ENCODE results near the gene SLC22A12.

The SLC22A12 gene

DNA sequence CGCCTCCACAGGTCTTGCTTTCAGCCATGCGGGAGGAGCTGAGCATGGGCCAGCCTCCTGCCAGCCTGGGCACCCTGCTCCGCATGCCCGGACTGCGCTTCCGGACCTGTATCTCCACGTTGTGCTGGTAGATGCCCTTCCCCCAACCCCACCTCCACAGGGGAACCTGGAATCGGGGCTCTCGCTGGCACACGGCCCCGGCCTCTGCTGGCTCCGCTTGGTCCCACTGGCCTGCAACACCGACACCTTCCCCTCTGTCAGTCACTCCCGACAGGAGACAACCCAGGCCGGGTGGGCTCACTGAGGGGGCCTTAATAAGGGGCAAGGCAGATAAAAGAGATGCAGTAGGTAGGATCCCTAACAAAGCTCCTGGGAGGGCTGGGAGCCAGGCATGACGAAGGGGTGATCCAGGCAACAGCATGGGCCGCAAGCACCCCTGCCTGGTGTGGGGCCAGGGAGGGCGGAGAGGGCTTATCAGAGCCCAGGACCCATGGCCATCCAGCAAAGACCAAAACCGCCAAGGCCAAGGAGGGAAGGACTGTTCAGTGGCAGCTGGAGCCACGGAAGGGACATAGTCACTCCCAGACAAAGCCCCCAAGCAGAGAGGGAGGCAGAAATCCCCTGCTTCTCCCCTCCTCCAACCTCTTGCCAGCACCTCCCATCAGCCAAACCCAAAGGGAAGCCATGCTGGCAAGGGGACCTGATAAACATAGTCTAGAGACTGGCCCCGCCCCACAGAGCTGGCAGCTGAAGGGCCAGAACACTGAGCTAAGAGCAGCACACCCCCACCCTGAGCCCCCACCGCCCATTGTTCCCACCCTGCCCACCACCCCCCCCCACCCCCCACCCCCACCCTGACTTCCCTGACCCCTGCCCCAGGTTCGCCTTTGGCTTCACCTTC, 8.0 kb downstream of the SLC22A12 start:
- Histone ChIP-seq H3K27me3 (ENCODE audit: insufficient read depth, low read length) (no peaks in the 10 kb centered on the region), H3K27ac (ENCODE audit: low read depth, low read length) (no peak overlapping the region), H3K4me1 (ENCODE audit: control insufficient read depth in 1 of 2, insufficient read depth in 2 of 2, low read length in 2 of 2) (no peaks in the 10 kb centered on the region), H2BK120ac (ENCODE audit: insufficient read depth, low read length, poor library complexity) (no peak overlapping the region), H4K12ac (ENCODE audit: low read depth, low read length) (no peak overlapping the region), H4K8ac (ENCODE audit: low read depth, low read length) (no peak overlapping the region), H3K36me3 (ENCODE audit: control insufficient read depth in 1 of 2, insufficient read depth in 2 of 2, low read length in 2 of 2) (no peaks in the 10 kb centered on the region), H3K18ac (ENCODE audit: low read length) (no peak overlapping the region), H3K4ac (ENCODE audit: low read depth, low read length) (no peak overlapping the region), H2AFZ (ENCODE audit: insufficient read depth, low read length, poor library complexity) (no peak overlapping the region), H2BK5ac (ENCODE audit: low read depth, low read length, poor library complexity) (no peak overlapping the region), H3K4me3 (ENCODE audit: low read depth, low read length) (no peak overlapping the region), H3K23ac (ENCODE audit: low read length) (no peak overlapping the region), H3K9ac (ENCODE audit: low read length) (no peak overlapping the region), H3K14ac (ENCODE audit: low read length) (no peak overlapping the region), H3K79me1 (ENCODE audit: low read length) (no peaks in the 10 kb centered on the region), H2BK12ac (ENCODE audit: low read length) (no peak overlapping the region), H2AK5ac (ENCODE audit: low read length) (no peak overlapping the region), H3K4me2 (ENCODE audit: low read length) (no peak overlapping the region), H3K9me3 (ENCODE audit: insufficient read depth, low read depth, low read length) (peaks cover 22% of the 10 kb centered on the region), H3K79me2 (ENCODE audit: control insufficient read depth, insufficient read depth, low read length, poor library complexity) (no peaks in the 10 kb centered on the region), H4K91ac (ENCODE audit: low read depth, low read length) (no peak overlapping the region)
- DNase-seq, result no peak
- WGBS (ENCODE audit: extremely low coverage, insufficient coverage, insufficient read length), result no CpG with 5 or more reads among the region's 23 CpGs

GRCh38 chr11:64599698-64600211, 8.7 kb downstream of the SLC22A12 start:
- H4K8ac ChIP-seq (ENCODE audit: low read depth, low read length), result no peak overlapping the region
- H2BK12ac ChIP-seq (ENCODE audit: low read length), result no peak overlapping the region
- no peak overlapping the region for H2AK5ac ChIP-seq (ENCODE audit: low read length)
- H3K23ac ChIP-seq (ENCODE audit: low read length), result no peak overlapping the region
- H3K9me3 ChIP-seq (ENCODE audit: insufficient read depth, low read depth, low read length), result peaks cover 18% of the 10 kb centered on the region
- no peaks in the 10 kb centered on the region for H3K27me3 ChIP-seq (ENCODE audit: insufficient read depth, low read length)
- H3K18ac ChIP-seq (ENCODE audit: low read length), result no peak overlapping the region
- no peak overlapping the region for H3K27ac ChIP-seq (ENCODE audit: low read depth, low read length)
- WGBS (ENCODE audit: extremely low coverage, insufficient coverage, insufficient read length), result no CpG with 5 or more reads among the region's 17 CpGs
- DNase-seq, result no peak
- H4K12ac ChIP-seq (ENCODE audit: low read depth, low read length), result no peak overlapping the region
- no peaks in the 10 kb centered on the region for H3K36me3 ChIP-seq (ENCODE audit: control insufficient read depth in 1 of 2, insufficient read depth in 2 of 2, low read length in 2 of 2)
- H4K91ac ChIP-seq (ENCODE audit: low read depth, low read length), result no peak overlapping the region
- no peak overlapping the region for H3K9ac ChIP-seq (ENCODE audit: low read length)
- no peaks in the 10 kb centered on the region for H3K79me1 ChIP-seq (ENCODE audit: low read length)
- no peak overlapping the region for H2BK5ac ChIP-seq (ENCODE audit: low read depth, low read length, poor library complexity)
- H3K4me3 ChIP-seq (ENCODE audit: low read depth, low read length), result no peak overlapping the region
- H3K79me2 ChIP-seq (ENCODE audit: control insufficient read depth, insufficient read depth, low read length, poor library complexity), result no peaks in the 10 kb centered on the region
- no peak overlapping the region for H2BK120ac ChIP-seq (ENCODE audit: insufficient read depth, low read length, poor library complexity)
- no peak overlapping the region for H3K4ac ChIP-seq (ENCODE audit: low read depth, low read length)
- no peak overlapping the region for H3K14ac ChIP-seq (ENCODE audit: low read length)
- no peak overlapping the region for H3K4me2 ChIP-seq (ENCODE audit: low read length)
- no peak overlapping the region for H2AFZ ChIP-seq (ENCODE audit: insufficient read depth, low read length, poor library complexity)
- H3K4me1 ChIP-seq (ENCODE audit: control insufficient read depth in 1 of 2, insufficient read depth in 2 of 2, low read length in 2 of 2), result no peaks in the 10 kb centered on the region

- no peak overlapping the region for H2AFZ ChIP-seq (ENCODE audit: insufficient read depth, low read length, poor library complexity)
- no CpG with 5 or more reads among the region's 19 CpGs for WGBS (ENCODE audit: extremely low coverage, insufficient coverage, insufficient read length)
- peaks cover 18% of the 10 kb centered on the region for H3K9me3 ChIP-seq (ENCODE audit: insufficient read depth, low read depth, low read length)
Observed at GRCh38 chr11:64600281-64600992, 9.4 kb downstream of the SLC22A12 start.

DNA sequence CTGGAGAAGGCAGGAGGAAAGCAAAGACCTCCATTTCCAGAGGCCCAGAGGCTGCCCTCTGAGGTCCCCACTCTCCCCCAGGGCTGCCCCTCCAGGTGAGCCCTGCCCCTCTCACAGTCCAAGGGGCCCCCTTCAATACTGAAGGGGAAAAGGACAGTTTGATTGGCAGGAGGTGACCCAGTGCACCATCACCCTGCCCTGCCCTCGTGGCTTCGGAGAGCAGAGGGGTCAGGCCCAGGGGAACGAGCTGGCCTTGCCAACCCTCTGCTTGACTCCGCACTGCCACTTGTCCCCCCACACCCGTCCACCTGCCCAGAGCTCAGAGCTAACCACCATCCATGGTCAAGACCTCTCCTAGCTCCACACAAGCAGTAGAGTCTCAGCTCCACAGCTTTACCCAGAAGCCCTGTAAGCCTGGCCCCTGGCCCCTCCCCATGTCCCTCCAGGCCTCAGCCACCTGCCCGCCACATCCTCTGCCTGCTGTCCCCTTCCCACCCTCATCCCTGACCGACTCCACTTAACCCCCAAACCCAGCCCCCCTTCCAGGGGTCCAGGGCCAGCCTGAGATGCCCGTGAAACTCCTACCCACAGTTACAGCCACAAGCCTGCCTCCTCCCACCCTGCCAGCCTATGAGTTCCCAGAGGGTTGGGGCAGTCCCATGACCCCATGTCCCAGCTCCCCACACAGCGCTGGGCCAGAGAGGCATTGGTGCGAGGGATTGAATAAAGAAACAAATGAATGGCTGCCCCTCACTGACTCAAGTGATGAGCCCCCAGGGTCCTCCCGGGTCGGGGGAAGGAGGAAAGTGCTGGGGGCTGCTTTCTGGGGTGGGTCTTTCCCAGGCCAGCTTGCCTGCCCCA, 10.8 kb downstream of the SLC22A12 start:
- Histone ChIP-seq H4K8ac (ENCODE audit: low read depth, low read length) (no peak overlapping the region), H3K36me3 (ENCODE audit: control insufficient read depth in 1 of 2, insufficient read depth in 2 of 2, low read length in 2 of 2) (no peaks in the 10 kb centered on the region), H2BK5ac (ENCODE audit: low read depth, low read length, poor library complexity) (no peak overlapping the region), H3K27me3 (ENCODE audit: insufficient read depth, low read length) (no peaks in the 10 kb centered on the region), H2BK12ac (ENCODE audit: low read length) (no peak overlapping the region), H4K12ac (ENCODE audit: low read depth, low read length) (no peak overlapping the region), H2AFZ (ENCODE audit: insufficient read depth, low read length, poor library complexity) (no peak overlapping the region), H3K79me2 (ENCODE audit: control insufficient read depth, insufficient read depth, low read length, poor library complexity) (no peaks in the 10 kb centered on the region), H3K4me3 (ENCODE audit: low read depth, low read length) (no peak overlapping the region), H2AK5ac (ENCODE audit: low read length) (no peak overlapping the region), H3K9ac (ENCODE audit: low read length) (no peak overlapping the region), H3K23ac (ENCODE audit: low read length) (no peak overlapping the region), H3K79me1 (ENCODE audit: low read length) (no peaks in the 10 kb centered on the region), H4K91ac (ENCODE audit: low read depth, low read length) (no peak overlapping the region), H3K9me3 (ENCODE audit: insufficient read depth, low read depth, low read length) (peaks cover 13% of the 10 kb centered on the region), H2BK120ac (ENCODE audit: insufficient read depth, low read length, poor library complexity) (no peak overlapping the region), H3K27ac (ENCODE audit: low read depth, low read length) (no peak overlapping the region), H3K4ac (ENCODE audit: low read depth, low read length) (no peak overlapping the region), H3K4me1 (ENCODE audit: control insufficient read depth in 1 of 2, insufficient read depth in 2 of 2, low read length in 2 of 2) (no peaks in the 10 kb centered on the region), H3K4me2 (ENCODE audit: low read length) (no peak overlapping the region), H3K14ac (ENCODE audit: low read length) (no peak overlapping the region), H3K18ac (ENCODE audit: low read length) (no peak overlapping the region)
- no peak for DNase-seq
- no CpG with 5 or more reads among the region's 12 CpGs for WGBS (ENCODE audit: extremely low coverage, insufficient coverage, insufficient read length)

More at GRCh38 chr11:64600281-64600992, 9.4 kb downstream of the SLC22A12 start:
- no peak overlapping the region for H4K12ac ChIP-seq (ENCODE audit: low read depth, low read length)
- H2AK5ac ChIP-seq (ENCODE audit: low read length), result no peak overlapping the region
- no peak overlapping the region for H4K8ac ChIP-seq (ENCODE audit: low read depth, low read length)
- no peak overlapping the region for H3K4me3 ChIP-seq (ENCODE audit: low read depth, low read length)
- H3K79me2 ChIP-seq (ENCODE audit: control insufficient read depth, insufficient read depth, low read length, poor library complexity), result no peaks in the 10 kb centered on the region
- no peaks in the 10 kb centered on the region for H3K36me3 ChIP-seq (ENCODE audit: control insufficient read depth in 1 of 2, insufficient read depth in 2 of 2, low read length in 2 of 2)
- no peak overlapping the region for H2BK5ac ChIP-seq (ENCODE audit: low read depth, low read length, poor library complexity)
- H3K79me1 ChIP-seq (ENCODE audit: low read length), result no peaks in the 10 kb centered on the region
- H3K4me2 ChIP-seq (ENCODE audit: low read length), result no peak overlapping the region
- no peak overlapping the region for H2BK12ac ChIP-seq (ENCODE audit: low read length)
- H3K4me1 ChIP-seq (ENCODE audit: control insufficient read depth in 1 of 2, insufficient read depth in 2 of 2, low read length in 2 of 2), result no peaks in the 10 kb centered on the region
- no peak overlapping the region for H3K4ac ChIP-seq (ENCODE audit: low read depth, low read length)
- no peak overlapping the region for H3K27ac ChIP-seq (ENCODE audit: low read depth, low read length)
- no peak overlapping the region for H3K18ac ChIP-seq (ENCODE audit: low read length)
- DNase-seq, result no peak
- no peak overlapping the region for H3K9ac ChIP-seq (ENCODE audit: low read length)
- no peak overlapping the region for H2BK120ac ChIP-seq (ENCODE audit: insufficient read depth, low read length, poor library complexity)
- H3K23ac ChIP-seq (ENCODE audit: low read length), result no peak overlapping the region
- H3K27me3 ChIP-seq (ENCODE audit: insufficient read depth, low read length), result no peaks in the 10 kb centered on the region
- no peak overlapping the region for H4K91ac ChIP-seq (ENCODE audit: low read depth, low read length)
- no peak overlapping the region for H3K14ac ChIP-seq (ENCODE audit: low read length)
